Natural killer cell (primary cell): ENCODE measurements around the gene SPAST. TPM values are rescaled to one million over a fixed set of nuclear protein-coding genes. Genes with fewer than 3 reads are reported as not detected.

Experiments
- ATAC-seq, 3 donors: fragments of 150-1000 bp in 2 of 3; fragments of 200-7000 bp in 1 of 3; cut with Tn5 transposase; 1 replicate in 1 of 3; 2 replicates in 2 of 3; pipeline ENCODE4 v1.10.0; 2021; ENCODE audit warnings: mild to moderate bottlenecking in 2 of 3, moderate library complexity in 2 of 3
- DNase-seq, 2 donors: peaks; one replicate each; pipeline versions ENCODE4 v3.0.0 to v3.0.0-alpha.2; 2013 to 2021; ENCODE audit warnings: mixed read lengths in 1 of 2
- H3K27ac ChIP-seq: one replicate; pipeline ENCODE4 v1.5.1; 2013; ENCODE audit warnings: mild to moderate bottlenecking, low read length
- H3K27me3 ChIP-seq: one replicate; pipeline ENCODE4 v1.6.1; 2013; ENCODE audit warnings: low read length; ENCODE audit not compliant: control insufficient read depth, insufficient read depth
- H3K36me3 ChIP-seq: one replicate; pipeline ENCODE4 v1.6.1; 2013; ENCODE audit warnings: low read length; ENCODE audit not compliant: control insufficient read depth, insufficient read depth
- H3K4me1 ChIP-seq: one replicate; pipeline ENCODE4 v1.6.1; 2013; ENCODE audit warnings: low read length; ENCODE audit not compliant: control insufficient read depth, insufficient read depth
- H3K4me3 ChIP-seq: one replicate; pipeline ENCODE4 v1.5.1; 2013; ENCODE audit warnings: low read length
- H3K9me3 ChIP-seq: one replicate; pipeline ENCODE4 v1.6.1; 2013; ENCODE audit warnings: low read length; ENCODE audit not compliant: control insufficient read depth, insufficient read depth
- H3K27ac Mint-ChIP-seq, 2 donors: one replicate each; pipeline ENCODE4 v1.8.0; 2022; ENCODE audit warnings: mild to moderate bottlenecking in 2 of 2, mixed read lengths in 2 of 2, moderate library complexity in 1 of 2
- H3K27me3 Mint-ChIP-seq, 2 donors: one replicate each; pipeline ENCODE4 v1.8.0; 2022; ENCODE audit warnings: low read depth in 2 of 2, mixed read lengths in 2 of 2
- H3K36me3 Mint-ChIP-seq: one replicate; pipeline ENCODE4 v1.8.0; 2022; ENCODE audit warnings: mixed read lengths
- H3K4me1 Mint-ChIP-seq, 2 donors: one replicate each; pipeline ENCODE4 v1.8.0; 2022; ENCODE audit warnings: mixed read lengths in 2 of 2
- H3K4me3 Mint-ChIP-seq: one replicate; pipeline ENCODE4 v1.8.0; 2022; ENCODE audit warnings: mild to moderate bottlenecking, moderate library complexity, mixed read lengths
- H3K9me3 Mint-ChIP-seq, 2 donors: one replicate each; pipeline ENCODE4 v1.8.0; 2022; ENCODE audit warnings: mixed read lengths in 2 of 2
- WGBS: methylation state at CpG from one replicate; pipeline ENCODE4 v1.1.7; 2013; ENCODE audit warnings: missing lambda C conversion rate; ENCODE audit not compliant: insufficient coverage; 5-methylcytosine and 5-hydroxymethylcytosine counted together
- intact Hi-C: fragments of 100-400 bp; cut with micrococcal nuclease; formaldehyde crosslinking; loops from one replicate; pipeline ENCODE4 v1.14.2; 2022
- total RNA-seq, 4 donors: library from RNA; stranded (reverse); fragments of 120-200 nt in 1 of 4; gene quantifications; one replicate each; pipeline versions ENCODE4 v1.2.3 to v1.2.4, GENCODE V29; 2013 to 2022
- TF ChIP-seq, protein P1 (sequence below): fragments of 200-600 bp; IDR thresholded peaks from one replicate; pipeline ENCODE4 v1.8.0; 2022; ENCODE audit warnings: antibody characterized with exemption

The SPAST gene
- total RNA-seq, 3 donors from 2014 or later (not counting 1 experiment from before 2014, with no cell fraction given), result 16.8 to 27.5 (median 22.5) TPM

DNA sequence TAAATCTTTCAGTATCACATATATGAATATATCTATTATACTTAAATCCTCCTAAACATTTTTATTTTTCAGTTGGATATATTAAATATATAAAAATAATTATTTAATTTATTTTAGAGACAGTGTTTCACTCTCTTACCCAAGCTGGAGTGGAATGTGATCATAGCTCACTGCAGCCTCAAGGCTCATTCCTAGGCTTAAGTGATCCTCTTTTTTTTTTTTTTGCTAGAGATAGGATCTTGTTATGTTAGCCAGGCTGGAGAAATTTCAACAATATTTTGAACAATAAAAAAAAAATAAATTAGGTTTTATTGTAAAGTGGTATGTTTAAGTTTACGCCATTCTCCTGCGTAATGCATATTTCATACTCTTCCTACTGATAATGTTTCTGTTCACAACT, 4.2 kb downstream of the SPAST start:
- Histone ChIP-seq H3K4me1 (peaks cover 9% of the 10 kb centered on the region), H3K4me3 (no peak overlapping the region), H3K36me3 (peaks cover 3% of the 10 kb centered on the region), H3K9me3 (no peaks in the 10 kb centered on the region), H3K27ac (no peak overlapping the region), H3K27me3 (no peaks in the 10 kb centered on the region)
- Mint-ChIP-seq H3K27ac (no peak overlapping the region), H3K4me3 (no peak overlapping the region), H3K36me3 (no peaks in the 10 kb centered on the region), H3K9me3 (no peaks in the 10 kb centered on the region), H3K4me1 (peaks cover 43 to 45% of the 10 kb centered on the region in 2 donors), H3K27me3 (no peaks in the 10 kb centered on the region)
- DNase-seq (no peak), ATAC-seq (no peak)
- TF ChIP-seq, protein P1, sequence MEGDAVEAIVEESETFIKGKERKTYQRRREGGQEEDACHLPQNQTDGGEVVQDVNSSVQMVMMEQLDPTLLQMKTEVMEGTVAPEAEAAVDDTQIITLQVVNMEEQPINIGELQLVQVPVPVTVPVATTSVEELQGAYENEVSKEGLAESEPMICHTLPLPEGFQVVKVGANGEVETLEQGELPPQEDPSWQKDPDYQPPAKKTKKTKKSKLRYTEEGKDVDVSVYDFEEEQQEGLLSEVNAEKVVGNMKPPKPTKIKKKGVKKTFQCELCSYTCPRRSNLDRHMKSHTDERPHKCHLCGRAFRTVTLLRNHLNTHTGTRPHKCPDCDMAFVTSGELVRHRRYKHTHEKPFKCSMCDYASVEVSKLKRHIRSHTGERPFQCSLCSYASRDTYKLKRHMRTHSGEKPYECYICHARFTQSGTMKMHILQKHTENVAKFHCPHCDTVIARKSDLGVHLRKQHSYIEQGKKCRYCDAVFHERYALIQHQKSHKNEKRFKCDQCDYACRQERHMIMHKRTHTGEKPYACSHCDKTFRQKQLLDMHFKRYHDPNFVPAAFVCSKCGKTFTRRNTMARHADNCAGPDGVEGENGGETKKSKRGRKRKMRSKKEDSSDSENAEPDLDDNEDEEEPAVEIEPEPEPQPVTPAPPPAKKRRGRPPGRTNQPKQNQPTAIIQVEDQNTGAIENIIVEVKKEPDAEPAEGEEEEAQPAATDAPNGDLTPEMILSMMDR, result no peak
- intact Hi-C loops, result no loop called here
- WGBS, result 100% methylated on average over 1 of the region's 2 CpGs

DNA sequence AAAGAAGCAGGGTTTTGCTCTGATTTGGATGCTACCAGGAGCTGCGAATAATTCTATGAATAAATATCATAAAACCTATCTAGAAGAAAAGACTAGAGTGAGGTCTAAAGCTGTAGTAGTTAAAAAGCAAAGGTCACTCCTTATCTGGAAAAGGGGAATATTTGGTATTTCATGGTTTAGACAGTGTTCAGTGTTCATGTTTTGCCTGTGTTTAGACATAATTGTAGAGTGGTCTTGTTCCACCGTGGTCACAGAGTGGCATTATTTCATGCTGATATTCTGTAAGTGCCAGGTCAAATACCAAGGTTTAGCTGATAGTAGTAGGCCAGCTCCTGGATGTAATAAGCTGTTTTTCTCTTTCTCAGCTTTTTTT, 10.8 kb downstream of the SPAST start:
- no peaks in the 10 kb centered on the region for H3K27me3 ChIP-seq
- no peaks in the 10 kb centered on the region for H3K9me3 ChIP-seq
- H3K36me3 ChIP-seq, result peaks cover 5% of the 10 kb centered on the region
- no peak overlapping the region for H3K4me3 ChIP-seq
- H3K4me1 ChIP-seq, result no peaks in the 10 kb centered on the region
- ATAC-seq (no peak), DNase-seq (no peak)
- intact Hi-C loops, result no loop called here
- TF ChIP-seq, protein P1, result no peak
- H3K27ac Mint-ChIP-seq, result peak overlapping the region; percentile 14 to 24
- 100% methylated on average over 1 of the region's 2 CpGs for WGBS
- H3K4me3 Mint-ChIP-seq, result no peak overlapping the region
- no peaks in the 10 kb centered on the region for H3K36me3 Mint-ChIP-seq
- peaks cover 31 to 37% of the 10 kb centered on the region in 2 donors for H3K4me1 Mint-ChIP-seq
- no peak overlapping the region for H3K27ac ChIP-seq
- no peaks in the 10 kb centered on the region for H3K9me3 Mint-ChIP-seq
- H3K27me3 Mint-ChIP-seq, result no peaks in the 10 kb centered on the region

DNA sequence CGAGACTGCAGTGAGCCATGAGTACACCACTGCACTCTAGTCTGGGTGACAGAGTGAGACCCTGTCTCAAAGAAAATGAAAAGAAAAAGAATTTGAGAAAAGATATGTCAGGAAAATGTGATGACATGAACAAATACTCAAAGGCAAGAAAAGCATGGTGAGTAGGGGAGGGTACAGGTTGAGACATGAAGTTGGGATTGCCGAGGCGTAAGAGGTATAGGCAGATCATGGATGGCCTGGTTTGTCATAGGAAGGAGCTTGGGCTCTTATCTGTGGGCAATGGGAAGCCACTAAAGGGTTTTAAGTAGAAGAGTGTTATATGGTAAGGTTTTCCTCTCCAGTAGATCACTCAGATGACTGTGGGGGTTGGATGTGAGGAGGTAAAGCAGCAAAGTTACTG, 32.3 kb downstream of the SPAST start:
- Mint-ChIP-seq H3K9me3 (no peaks in the 10 kb centered on the region), H3K27ac (no peak overlapping the region), H3K36me3 (peaks cover 7% of the 10 kb centered on the region), H3K4me1 (peaks cover 0 to 10% of the 10 kb centered on the region in 2 donors), H3K4me3 (no peak overlapping the region), H3K27me3 (no peaks in the 10 kb centered on the region)
- Histone ChIP-seq H3K27me3 (no peaks in the 10 kb centered on the region), H3K4me3 (no peak overlapping the region), H3K36me3 (peaks cover 8% of the 10 kb centered on the region), H3K27ac (no peak overlapping the region), H3K9me3 (no peaks in the 10 kb centered on the region), H3K4me1 (no peaks in the 10 kb centered on the region)
- ATAC-seq (no peak), DNase-seq (no peak)
- TF ChIP-seq, protein P1, result no peak
- intact Hi-C loops, result no loop called here
- WGBS, result 93% methylated on average over 3 of the region's 3 CpGs

DNA sequence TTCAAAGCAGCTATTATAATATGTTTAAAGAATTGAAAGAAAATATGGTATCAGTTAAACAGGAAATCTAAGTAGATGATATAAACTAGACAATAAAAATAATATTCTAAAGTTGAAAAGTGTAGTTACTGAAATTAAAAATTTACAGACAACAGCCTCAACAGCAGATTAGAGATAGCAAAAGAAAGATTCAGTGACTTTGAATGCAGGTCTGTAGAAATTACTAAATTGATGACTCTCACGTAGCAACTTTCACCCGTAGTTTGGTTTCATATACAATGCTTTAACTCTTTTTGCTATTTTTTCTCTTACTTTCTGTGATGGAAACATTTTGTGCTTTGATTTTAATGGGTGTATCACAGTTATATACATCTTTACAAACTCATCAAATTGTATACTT, 44.8 kb downstream of the SPAST start:
- intact Hi-C loops, result no loop called here
- DNase-seq (no peak), ATAC-seq (no peak)
- Mint-ChIP-seq H3K36me3 (no peaks in the 10 kb centered on the region), H3K27ac (no peak overlapping the region), H3K4me3 (no peak overlapping the region), H3K27me3 (no peaks in the 10 kb centered on the region), H3K9me3 (no peaks in the 10 kb centered on the region), H3K4me1 (peaks cover 13% of the 10 kb centered on the region in 2 donors)
- no peaks in the 10 kb centered on the region for H3K27me3 ChIP-seq
- TF ChIP-seq, protein P1, result no peak
- no peaks in the 10 kb centered on the region for H3K9me3 ChIP-seq
- no peak overlapping the region for H3K4me3 ChIP-seq
- H3K36me3 ChIP-seq, result peaks cover 12% of the 10 kb centered on the region
- no peaks in the 10 kb centered on the region for H3K4me1 ChIP-seq
- H3K27ac ChIP-seq, result no peak overlapping the region
- WGBS, result 100% methylated on average over 2 of the region's 2 CpGs
